Right hindlimb (tissue), 1 donor: ENCODE results near the gene GFRAL.

Experiments used
- DNase-seq: peaks from one replicate; pipeline ENCODE4 v3.0.0-alpha.2; 2018

Gene GFRAL

DNA sequence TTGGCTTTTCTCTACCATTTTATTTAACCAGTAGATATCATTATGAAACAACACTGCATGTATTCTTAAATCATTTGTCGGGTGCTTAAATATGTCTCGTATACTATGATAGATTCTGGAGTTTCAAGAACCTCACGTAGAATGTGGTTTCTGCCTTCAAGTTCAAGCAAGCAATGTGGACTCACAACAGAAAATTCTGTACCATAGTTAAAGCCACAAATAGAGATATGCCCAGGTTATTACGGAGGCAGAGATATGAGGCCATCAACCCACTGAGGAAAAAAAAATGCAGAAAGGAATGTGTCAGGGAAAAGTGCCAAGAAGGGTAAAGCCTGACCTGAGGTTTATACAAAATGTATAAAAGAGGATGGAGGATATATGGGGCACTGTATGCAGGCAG, 109.9 kb downstream of the GFRAL start:
- DNase-seq: no peak

DNA sequence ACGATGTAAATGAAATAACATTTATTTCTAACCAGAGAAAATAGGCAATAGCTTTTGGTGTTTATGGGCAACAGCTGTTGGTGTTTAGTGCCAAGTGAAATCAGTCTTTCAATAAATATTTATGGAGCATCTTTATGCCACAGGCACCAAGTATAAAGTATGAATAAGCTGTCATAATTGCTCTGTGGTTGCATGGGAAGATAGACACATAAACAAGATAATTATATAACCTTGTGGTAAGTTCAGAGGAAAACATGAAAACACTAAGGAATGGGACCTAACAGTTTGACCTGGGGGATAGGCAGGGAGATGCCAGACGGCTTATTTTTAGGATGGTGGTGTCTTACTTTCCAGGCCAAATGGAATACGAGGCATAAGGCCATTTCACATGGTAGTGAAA, 110.9 kb downstream of the GFRAL start:
- DNase-seq: no peak

DNA sequence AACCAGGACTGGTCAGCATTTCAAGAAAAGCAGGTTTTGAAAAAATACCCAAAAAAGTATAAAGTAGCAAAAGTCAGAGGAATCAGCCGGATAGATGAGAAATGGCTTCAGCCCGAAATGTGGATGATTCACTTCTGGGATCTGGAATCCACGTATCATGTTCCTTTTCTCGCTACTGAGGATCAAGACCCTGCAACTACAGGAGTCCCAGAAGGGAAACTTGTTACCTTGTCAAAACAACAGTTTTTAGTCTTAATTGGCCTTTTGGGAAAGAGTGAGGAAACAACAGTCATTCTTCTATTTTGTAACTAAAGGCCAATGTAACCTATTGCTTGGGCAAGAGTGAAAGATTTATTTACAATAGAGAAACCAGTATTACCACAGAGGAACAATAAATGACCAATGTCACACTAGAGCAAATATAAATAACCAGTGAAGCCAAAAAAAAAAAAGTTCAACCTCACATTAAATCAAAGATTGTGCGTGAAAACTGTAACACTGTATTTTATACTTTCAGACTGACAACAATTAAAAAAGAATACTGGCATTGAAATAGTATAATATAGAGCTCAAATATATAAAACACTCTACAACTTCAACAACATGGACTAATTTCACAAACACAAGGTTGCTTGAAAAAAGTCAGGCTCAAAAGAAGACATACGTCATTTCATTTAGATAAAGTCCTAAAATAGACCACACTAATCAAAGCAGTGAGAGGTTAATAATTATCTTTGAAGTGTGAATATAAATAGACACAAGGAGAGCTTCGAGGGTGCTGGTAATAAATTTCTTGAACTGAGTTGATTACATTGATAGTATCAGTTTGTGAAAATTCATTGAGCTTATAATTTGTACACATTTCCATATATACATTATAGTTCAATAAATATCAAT, 116.2 kb downstream of the GFRAL start:
- DNase-seq: no peak

DNA sequence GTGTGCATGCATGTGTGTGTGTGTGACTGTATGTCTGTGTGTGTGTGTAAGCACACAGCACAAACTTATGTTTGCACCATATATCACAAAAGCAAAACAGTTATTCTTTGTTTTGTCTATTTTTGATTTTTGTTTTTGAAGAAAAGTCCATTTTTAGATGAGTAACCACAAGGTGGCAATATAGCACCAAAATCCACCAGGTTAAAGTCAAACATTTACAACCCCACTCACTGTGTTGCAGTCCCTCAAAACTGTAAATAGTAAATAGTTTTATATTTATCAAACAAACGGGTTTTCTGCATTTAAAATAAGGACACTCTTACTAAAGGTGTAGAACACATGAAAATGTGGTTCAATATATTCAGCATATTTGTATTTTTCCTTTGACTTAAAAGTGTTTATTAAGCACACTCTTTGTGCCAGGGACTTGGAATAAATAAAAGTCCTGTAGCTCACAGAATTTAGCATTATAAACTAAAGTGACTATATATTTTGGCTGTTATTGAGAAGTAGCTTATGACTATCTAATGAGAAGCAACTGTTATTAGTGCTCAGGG, 118.5 kb downstream of the GFRAL start:
- DNase-seq: no peak

DNA sequence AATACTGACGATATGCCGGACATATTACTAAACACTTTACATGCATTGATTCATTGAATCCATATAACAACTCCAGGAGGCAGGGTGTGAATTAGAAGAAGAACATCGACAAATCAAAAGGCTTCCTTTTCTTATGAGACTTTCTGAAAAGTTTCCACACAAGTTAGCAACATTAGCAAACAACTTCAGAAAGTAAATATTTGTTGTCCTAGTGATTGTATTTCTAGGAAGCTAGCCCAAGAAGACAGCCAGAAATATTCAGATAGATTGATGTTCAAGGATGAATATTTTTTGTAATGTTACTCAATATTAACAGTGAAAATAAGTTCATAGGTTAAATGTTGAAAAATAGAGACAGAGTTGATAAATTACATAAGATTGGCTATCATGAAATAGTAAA, 120.6 kb downstream of the GFRAL start:
- no peak for DNase-seq

DNA sequence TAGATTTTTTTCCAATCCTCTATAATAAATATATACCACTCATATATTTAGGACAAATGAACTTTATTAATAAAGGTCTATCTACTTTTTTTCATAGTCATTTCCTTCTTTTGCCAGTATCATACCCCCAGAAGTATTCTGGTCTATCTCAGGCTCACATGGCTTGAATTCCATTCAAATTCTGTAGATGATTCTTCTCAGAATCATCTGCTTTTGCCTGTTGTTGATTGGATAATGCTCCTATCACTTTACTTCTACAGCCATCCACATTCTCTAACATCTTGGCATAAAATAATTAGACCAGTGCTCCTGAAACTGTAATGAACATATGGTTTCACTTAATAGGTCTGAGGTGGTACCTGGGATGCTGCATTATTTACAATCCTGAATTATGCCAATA, 121.2 kb downstream of the GFRAL start:
- no peak for DNase-seq

DNA sequence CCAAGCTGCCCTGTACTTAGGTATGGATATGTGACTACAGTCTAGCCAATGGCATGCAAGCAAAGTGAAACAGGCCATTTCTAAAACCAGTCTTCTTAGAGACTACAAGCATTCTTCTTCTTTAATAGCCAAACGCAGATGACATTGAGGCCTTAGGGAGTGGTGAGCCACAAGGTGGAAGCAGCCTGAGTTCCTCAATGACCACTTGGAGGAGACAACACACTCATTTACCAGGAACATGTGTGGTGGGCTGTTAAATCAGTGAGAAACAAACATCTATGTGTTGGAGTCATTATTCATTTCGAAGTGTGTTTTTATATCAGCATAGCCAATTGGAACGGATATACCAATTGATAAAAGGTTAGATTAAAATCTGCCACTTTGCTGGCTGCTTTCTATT, 122.0 kb downstream of the GFRAL start:
- no peak for DNase-seq

DNA sequence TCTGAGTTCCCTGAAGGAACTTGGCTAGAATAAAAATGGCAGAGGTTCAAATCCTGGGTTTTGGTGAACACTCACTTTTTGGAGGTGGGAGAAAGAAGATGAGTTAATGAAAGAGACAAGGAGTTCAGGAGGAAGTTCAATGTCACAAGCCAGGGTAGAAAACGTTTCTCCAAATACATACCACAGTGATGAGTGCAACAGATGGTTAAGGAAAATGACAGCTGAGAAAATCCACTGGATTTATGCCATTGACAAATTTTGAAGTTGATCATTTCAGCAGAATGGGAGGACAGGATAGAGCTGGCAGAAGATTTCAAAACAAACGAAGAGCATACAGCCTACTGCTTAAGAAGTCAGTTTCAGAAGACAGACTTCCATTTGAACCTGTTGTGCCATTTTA, 122.7 kb downstream of the GFRAL start:
- no peak for DNase-seq
